Superior temporal gyrus (tissue), 1 donor: ENCODE data around the gene OSCAR.

Experiments used
- DNase-seq: peaks from one replicate; pipeline ENCODE4 v3.0.0-alpha.2; 2016; ENCODE audit errors: extremely low spot score

OSCAR gene

DNA sequence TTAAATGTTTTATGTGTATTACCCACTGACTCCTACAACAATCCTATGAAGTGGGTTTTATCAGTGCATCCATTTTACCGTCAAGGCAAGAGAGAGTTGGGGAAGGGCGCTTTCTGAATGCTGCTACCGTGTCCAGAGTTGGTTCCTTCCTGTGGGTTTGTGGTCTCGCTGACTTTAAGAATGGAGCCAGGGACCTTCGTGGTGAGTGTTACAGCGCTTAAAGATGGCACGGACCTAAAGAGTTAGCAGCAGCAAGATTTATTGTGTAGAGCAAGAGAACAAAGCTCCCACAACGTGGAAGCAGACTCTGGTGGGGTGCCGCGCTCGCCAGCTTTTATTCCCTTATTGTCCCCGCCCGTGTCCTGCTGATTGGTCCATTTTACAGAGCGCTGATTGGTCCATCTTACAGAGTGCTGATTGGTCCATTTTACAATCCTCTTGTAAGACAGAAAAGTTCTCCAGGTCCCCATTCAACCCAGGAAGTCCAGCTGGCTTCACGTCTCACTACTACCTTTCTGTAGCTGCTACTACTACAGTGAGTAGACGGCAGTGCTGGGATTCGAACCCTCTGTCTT lies 6.1 kb downstream of the OSCAR start:
- DNase-seq = no peak

DNA sequence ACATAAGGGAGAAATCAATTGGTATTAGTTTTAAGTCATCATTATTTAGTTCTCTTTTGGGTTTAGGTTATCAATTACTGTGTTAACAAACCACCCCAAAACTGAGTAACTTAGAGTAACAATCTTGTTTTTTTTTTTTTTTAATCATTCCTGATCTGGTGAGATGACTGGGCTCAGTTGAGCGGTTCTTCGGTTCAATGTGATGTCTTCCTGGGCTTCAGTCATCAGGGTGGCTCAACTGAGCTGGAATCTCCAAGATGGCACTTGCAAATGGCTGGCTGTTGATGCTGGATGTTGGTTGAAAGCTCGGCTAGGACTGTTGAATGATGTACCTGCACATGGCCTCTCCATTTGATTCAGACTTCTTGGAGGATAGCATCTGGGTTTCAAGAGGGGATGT lies 16.2 kb downstream of the OSCAR start:
- DNase-seq = no peak

DNA sequence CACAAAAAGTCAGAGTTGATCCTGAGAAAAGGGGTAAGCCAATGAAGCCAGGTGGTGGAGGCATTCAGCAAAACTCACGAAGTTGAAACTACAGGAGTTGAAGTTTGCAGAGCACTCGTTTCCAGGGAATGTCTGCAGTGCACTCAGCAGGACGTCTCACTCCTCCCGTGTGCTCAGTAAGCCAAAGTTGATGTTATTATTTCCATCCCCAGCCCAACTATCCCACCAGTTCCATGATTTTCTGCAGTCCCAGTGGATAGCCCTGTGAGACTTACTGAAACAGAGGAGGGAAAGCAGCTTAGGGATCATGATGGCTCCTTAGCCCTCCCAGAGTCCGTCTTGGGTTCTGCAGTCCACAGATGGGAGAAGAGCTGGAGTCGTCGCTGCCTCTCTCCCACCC lies 19.6 kb downstream of the OSCAR start, which contains the start of gene TARM1:
Gene TARM1, minus strand, starts transcription at position 334 of the 400 bp plus-strand sequence. Its CDS starts 25 bp downstream, at position 309.
- DNase-seq = no peak

DNA sequence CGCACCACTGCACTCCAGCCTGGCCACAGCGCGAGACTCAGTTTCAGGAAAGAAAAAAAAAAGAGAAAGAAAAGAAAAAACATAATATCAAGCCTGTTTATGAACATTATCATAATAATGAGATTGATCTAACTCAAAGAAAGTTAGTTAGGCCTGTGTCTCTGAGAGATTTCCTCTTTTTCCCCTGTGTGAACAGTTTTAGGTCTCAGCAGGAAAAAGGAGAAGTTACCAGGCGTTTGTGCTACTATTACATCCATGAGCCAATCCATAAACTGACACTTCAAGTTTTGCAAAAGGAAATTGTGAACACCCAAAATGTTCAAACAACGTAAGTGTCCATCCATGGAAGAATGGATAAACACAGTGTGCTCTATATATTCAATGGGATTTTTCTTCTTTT lies 23.3 kb downstream of the OSCAR start:
- no peak for DNase-seq

DNA sequence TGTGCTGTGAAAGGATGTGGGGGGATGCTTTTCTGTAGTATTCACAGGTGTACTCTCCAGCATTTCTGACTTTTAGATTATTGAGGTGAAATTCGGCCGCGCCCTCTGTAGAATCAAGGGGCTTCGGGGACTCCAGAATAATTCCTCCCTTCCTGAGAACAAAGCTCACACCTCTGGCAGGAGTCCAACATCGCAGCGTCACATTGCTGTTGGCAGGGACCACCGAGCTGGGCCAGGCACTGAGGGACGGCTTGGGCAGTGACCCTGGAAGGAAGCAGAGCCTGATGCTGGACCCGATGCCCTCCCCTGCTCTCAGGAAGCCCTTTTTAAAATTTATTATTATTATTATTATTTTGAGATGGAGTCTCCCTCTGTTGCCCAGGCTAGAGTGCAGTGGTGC lies 25.8 kb downstream of the OSCAR start:
- DNase-seq = no peak

DNA sequence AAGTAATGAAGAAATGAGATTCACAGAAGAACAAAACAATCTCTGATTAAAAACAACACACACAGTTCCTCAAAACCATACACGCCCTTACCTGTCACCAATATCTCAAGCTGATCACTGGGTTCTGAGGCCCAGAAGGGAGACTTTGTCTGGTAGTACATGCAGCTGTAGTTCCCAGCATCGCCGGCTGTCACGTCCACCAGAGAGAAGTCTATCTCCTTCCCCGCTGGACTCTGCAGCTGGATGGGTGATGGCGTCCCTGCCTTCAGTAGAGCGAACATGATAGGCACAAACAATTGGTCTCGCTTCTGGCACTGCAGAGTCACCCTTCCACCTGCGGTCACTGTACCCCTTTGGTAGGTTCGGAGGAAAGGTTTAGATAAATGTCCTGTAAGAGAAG lies 26.8 kb downstream of the OSCAR start:
- no peak for DNase-seq

DNA sequence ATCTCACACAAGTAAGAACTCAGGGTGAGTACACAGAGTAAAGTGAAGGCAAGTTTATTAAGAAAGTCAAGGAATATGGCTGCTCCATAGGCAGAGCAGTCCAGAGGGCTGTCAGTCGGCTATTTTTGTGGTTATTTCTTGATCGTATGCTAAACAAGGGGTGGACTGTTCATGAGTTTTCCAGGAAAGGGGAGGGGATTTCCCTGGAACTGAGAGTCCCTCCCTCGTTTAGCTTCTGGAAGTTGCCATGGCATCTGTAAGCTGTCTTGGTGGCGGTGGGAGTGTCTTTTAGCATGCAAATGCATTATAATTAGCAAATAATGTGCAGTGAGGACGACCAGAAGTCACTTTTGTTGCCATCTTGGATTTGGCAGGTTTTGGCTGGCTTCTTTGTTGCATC lies 31.1 kb downstream of the OSCAR start:
- no peak for DNase-seq

DNA sequence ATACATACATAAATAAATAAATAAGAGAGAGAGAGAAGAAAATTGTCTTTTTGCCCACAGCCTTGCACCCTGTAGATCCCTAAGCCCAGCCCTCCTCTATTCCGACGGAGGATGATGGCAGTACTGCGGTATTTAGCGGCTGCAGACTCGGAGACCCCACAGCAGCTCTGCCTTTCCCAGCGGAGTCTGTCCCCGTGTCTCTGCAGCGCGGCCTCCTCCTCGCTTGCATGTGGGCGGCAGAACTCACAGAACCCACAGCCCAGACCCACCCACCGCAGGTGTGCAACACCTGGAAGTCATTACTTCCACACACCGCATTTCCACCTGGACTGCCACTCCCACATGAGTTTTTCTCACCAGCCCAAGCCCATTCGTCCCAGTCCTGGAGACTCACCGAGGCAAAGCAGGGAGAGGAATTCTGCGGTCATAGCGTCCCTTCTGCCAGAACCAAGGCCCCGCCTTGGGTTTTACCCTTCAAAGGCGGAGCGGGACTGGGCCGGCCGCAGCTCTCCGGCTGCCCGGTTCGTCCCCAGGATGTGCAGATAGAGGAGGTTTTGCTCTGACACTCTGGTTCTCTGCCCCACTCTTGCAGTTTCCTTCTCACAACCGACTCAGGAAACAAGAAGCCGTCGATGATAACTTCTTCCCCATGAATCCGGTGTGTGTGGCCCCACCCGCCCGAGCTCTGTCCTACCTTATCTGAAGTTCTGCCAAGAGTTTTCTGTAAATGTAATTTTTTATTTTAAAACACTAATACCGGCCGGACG lies 37.1 kb downstream of the OSCAR start, which contains the start of gene VSTM1:
Gene VSTM1, minus strand, starts transcription at position 548 of the 767 bp plus-strand sequence. Its CDS starts 120 bp downstream, at position 428.
- DNase-seq = no peak

DNA sequence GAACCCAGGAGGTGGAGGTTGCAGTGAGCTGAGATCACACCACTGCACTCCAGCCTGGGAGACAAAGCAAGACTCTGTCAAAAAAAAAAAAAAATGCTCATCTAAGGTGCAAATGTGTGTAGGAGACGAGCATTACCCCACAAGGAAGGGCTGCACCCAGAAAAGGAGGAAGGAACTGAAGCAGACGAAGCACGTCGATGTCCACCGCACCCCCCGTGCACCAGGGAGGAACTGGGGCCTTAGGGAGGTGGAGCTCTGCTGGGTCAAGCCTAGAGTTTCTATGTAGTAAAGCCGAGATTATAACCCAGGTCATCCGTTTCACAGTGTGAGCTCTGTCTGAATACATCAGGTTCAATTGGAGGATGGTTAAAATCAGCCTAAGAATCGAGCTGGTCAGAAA lies 38.0 kb downstream of the OSCAR start:
- DNase-seq = no peak

DNA sequence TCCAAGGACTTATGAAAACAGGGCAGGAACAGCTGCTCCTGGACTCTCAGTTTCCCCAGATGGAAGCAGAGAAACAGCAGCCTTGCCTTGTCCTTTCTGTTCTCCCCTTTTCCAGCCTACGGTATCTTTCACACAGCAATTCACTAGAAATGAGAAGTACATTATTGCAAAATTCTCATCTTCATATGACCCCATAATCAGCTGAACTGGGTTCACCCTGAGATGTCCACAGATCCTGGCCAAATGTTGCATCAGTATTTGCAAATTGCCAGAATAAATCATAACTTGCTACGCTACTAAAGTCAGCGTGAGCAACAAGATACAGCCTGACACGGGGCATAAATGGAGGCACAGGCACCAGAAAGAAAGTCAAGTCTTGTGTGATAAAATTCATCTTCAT lies 53.0 kb downstream of the OSCAR start:
- DNase-seq = no peak

DNA sequence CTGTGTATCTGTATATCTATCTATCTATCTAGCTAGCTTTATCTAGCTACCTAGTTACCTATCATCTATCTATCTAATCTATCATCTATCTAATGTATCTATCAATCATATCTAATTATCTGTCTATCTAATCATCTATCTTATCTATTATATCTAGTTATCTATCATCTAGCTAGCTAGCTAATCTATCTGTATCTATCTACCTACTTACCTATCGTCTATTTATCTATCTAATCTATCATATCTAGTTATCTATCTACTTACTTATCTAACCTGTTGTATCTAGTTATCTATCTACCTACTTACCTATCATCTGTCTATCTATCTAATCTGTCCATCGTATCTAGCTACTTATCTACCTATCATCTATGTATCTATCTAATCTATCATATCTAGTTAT lies 54.8 kb downstream of the OSCAR start:
- no peak for DNase-seq
